Astrocyte (in vitro differentiated cells and primary cell): ENCODE data around the gene ATN1. TPM values are rescaled to one million over a fixed set of nuclear protein-coding genes. Genes with fewer than 3 reads are reported as not detected.
"Not testable (repeated sequence)": the region's sequence is repeated elsewhere in the genome, so short reads cannot be mapped to it uniquely, and the experiment has no call there.

ENCODE experiments used
- DNase-seq: peaks from one replicate; pipeline ENCODE4 v3.0.0-alpha.2; 2010; ENCODE audit warnings: low read depth
- FAIRE-seq: peaks from 2 replicates; lab custom pipeline; 2011; peaks lifted over from hg19 to GRCh38; lab: Jason Lieb, UNC
- H2AFZ ChIP-seq: 2 replicates; pipeline ENCODE4 v1.6.0; 2012; ENCODE audit warnings: low read depth, low read length, inconsistent platforms
- H3K27ac ChIP-seq: 2 replicates; pipeline ENCODE4 v1.5.1; 2011; ENCODE audit warnings: low read depth, low read length, inconsistent platforms
- H3K27me3 ChIP-seq: 2 replicates; pipeline ENCODE4 v1.6.0; 2011; ENCODE audit warnings: low read length, inconsistent platforms; ENCODE audit not compliant: insufficient read depth
- H3K36me3 ChIP-seq: 2 replicates; pipeline ENCODE4 v1.5.1; 2011; ENCODE audit warnings: low read length, inconsistent platforms; ENCODE audit not compliant: insufficient read depth
- H3K4me1 ChIP-seq: 2 replicates; pipeline ENCODE4 v1.5.1; 2011; ENCODE audit warnings: low read length, inconsistent platforms; ENCODE audit not compliant: insufficient read depth
- H3K4me2 ChIP-seq: 2 replicates; pipeline ENCODE4 v1.6.0; 2012; ENCODE audit warnings: low read length, inconsistent platforms
- H3K4me3 ChIP-seq: 2 replicates; pipeline ENCODE4 v1.5.1; 2011; ENCODE audit warnings: low read depth, mild to moderate bottlenecking, low read length, inconsistent platforms; ENCODE audit not compliant: insufficient read depth
- H3K79me2 ChIP-seq: 2 replicates; pipeline ENCODE4 v1.6.0; 2012; ENCODE audit warnings: mild to moderate bottlenecking, low read length, inconsistent platforms; ENCODE audit not compliant: insufficient read depth
- H3K9ac ChIP-seq: 2 replicates; pipeline ENCODE4 v1.6.0; 2012; ENCODE audit warnings: mild to moderate bottlenecking, low read length, inconsistent platforms
- H3K9me3 ChIP-seq: 2 replicates; pipeline ENCODE4 v1.5.1; 2012; ENCODE audit warnings: low read depth, mild to moderate bottlenecking, low read length, inconsistent platforms; ENCODE audit not compliant: insufficient read depth
- H4K20me1 ChIP-seq: 2 replicates; pipeline ENCODE4 v1.6.0; 2012; ENCODE audit warnings: low read length, inconsistent platforms; ENCODE audit not compliant: insufficient read depth
- H3K27ac Mint-ChIP-seq: one replicate; pipeline ENCODE4 v1.8.0; 2021; ENCODE audit warnings: mild to moderate bottlenecking, mixed read lengths; ENCODE audit not compliant: unreplicated experiment
- H3K27me3 Mint-ChIP-seq: one replicate; pipeline ENCODE4 v1.8.0; 2021; ENCODE audit warnings: low read depth, mixed read lengths; ENCODE audit not compliant: unreplicated experiment
- H3K36me3 Mint-ChIP-seq: one replicate; pipeline ENCODE4 v1.8.0; 2021; ENCODE audit warnings: low read depth, mixed read lengths; ENCODE audit not compliant: unreplicated experiment
- H3K4me1 Mint-ChIP-seq: one replicate; pipeline ENCODE4 v1.8.0; 2021; ENCODE audit warnings: low read depth, mixed read lengths; ENCODE audit not compliant: unreplicated experiment
- H3K4me3 Mint-ChIP-seq: one replicate; pipeline ENCODE4 v1.8.0; 2021; ENCODE audit warnings: mild to moderate bottlenecking, moderate library complexity, mixed read lengths; ENCODE audit not compliant: unreplicated experiment
- H3K9me3 Mint-ChIP-seq: one replicate; pipeline ENCODE4 v1.8.0; 2021; ENCODE audit warnings: mild to moderate bottlenecking, mixed read lengths; ENCODE audit not compliant: unreplicated experiment
- EZH2 ChIP-seq: IDR thresholded peaks from 2 replicates; pipeline ENCODE4 v1.6.1; 2012; ENCODE audit warnings: mild to moderate bottlenecking, low read length, inconsistent platforms; ENCODE audit not compliant: insufficient read depth
- total RNA-seq: library from RNA; stranded (reverse); gene quantifications from 2 replicates; pipeline ENCODE4 v1.2.1, GENCODE V29; 2021
- TF ChIP-seq, protein P1 (sequence below): IDR thresholded peaks from 2 replicates; pipeline ENCODE4 v1.5.1; 2011; ENCODE audit warnings: low read depth, mild to moderate bottlenecking, inconsistent platforms, low read length, moderate library complexity; ENCODE audit not compliant: insufficient read depth

Gene ATN1
- total RNA-seq, 1 donor from 2014 or later: 97.8 TPM

DNA sequence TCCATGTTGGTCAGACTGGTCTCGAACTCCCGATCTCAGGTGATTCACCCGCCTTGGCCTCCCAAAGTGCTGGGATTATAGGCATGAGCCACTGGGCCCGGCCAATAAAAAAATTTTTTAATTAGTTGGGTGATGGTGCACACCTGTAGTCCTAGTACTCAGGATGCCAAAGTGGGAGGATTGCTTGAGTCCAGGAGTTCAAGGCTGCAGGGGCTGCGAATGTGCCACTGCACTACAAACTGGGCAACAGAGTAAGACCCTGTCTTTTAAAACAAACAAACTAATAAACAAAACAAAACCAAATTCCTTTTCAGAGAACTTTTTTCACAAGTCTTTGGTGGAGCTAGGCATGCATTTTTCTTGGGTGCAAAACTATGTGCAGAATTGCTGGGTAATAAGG is 44.5 kb upstream of the ATN1 start:
- FAIRE-seq: no peak
- H3K9me3 Mint-ChIP-seq: no peaks in the 10 kb centered on the region

DNA sequence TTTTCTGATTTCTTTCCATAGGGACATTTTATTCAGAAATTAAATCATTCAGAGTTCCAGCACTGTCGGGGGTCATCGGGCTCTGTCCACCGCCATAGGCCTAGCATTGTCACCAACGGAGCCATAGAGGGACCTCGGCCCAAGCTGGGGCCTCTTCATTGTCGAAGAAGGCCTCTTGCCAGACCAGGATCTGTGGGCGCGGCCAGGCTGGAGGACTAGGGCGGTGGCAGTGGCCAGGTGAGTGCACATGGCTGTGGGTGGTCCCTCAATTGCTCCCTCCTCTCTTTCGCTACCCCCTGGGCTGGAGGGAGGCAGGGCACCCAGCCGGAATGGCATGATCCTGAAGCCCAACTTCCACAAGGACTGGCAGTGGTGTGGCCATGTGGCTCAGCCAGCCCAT is 44.1 kb upstream of the ATN1 start:
- no peak overlapping the region for H2AFZ ChIP-seq
- no peaks in the 10 kb centered on the region for H3K27me3 Mint-ChIP-seq
- H3K4me3 ChIP-seq: no peak overlapping the region
- H3K9me3 Mint-ChIP-seq: no peaks in the 10 kb centered on the region
- no peaks in the 10 kb centered on the region for H3K4me1 ChIP-seq
- no peaks in the 10 kb centered on the region for H4K20me1 ChIP-seq
- H3K9ac ChIP-seq: no peak overlapping the region
- no peaks in the 10 kb centered on the region for H3K36me3 ChIP-seq
- TF ChIP-seq, protein P1, sequence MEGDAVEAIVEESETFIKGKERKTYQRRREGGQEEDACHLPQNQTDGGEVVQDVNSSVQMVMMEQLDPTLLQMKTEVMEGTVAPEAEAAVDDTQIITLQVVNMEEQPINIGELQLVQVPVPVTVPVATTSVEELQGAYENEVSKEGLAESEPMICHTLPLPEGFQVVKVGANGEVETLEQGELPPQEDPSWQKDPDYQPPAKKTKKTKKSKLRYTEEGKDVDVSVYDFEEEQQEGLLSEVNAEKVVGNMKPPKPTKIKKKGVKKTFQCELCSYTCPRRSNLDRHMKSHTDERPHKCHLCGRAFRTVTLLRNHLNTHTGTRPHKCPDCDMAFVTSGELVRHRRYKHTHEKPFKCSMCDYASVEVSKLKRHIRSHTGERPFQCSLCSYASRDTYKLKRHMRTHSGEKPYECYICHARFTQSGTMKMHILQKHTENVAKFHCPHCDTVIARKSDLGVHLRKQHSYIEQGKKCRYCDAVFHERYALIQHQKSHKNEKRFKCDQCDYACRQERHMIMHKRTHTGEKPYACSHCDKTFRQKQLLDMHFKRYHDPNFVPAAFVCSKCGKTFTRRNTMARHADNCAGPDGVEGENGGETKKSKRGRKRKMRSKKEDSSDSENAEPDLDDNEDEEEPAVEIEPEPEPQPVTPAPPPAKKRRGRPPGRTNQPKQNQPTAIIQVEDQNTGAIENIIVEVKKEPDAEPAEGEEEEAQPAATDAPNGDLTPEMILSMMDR: no peak
- TF ChIP-seq EZH2: no peak
- H3K36me3 Mint-ChIP-seq: peaks cover 10% of the 10 kb centered on the region
- H3K4me3 Mint-ChIP-seq: no peak overlapping the region
- H3K4me2 ChIP-seq: no peak overlapping the region
- no peak for FAIRE-seq
- H3K27ac Mint-ChIP-seq: no peak overlapping the region
- no peaks in the 10 kb centered on the region for H3K9me3 ChIP-seq
- H3K79me2 ChIP-seq: no peaks in the 10 kb centered on the region
- no peaks in the 10 kb centered on the region for H3K27me3 ChIP-seq
- DNase-seq: no peak
- peaks cover 2% of the 10 kb centered on the region for H3K4me1 Mint-ChIP-seq
- no peak overlapping the region for H3K27ac ChIP-seq

More for the DNA sequence above, 44.5 kb upstream of the ATN1 start:
- no peak overlapping the region for H3K27ac ChIP-seq
- Mint-ChIP-seq H3K4me3 (no peak overlapping the region), H3K27ac (peak overlapping the region; percentile 18), H3K4me1 (peaks cover 2% of the 10 kb centered on the region), H3K27me3 (no peaks in the 10 kb centered on the region), H3K36me3 (peaks cover 7% of the 10 kb centered on the region)
- H3K4me2 ChIP-seq: no peak overlapping the region
- DNase-seq: no peak
- no peak overlapping the region for H2AFZ ChIP-seq
- H3K4me1 ChIP-seq: no peaks in the 10 kb centered on the region
- H3K4me3 ChIP-seq: no peak overlapping the region
- H3K9me3 ChIP-seq: no peaks in the 10 kb centered on the region
- no peaks in the 10 kb centered on the region for H3K36me3 ChIP-seq
- no peak overlapping the region for H3K9ac ChIP-seq
- TF ChIP-seq, protein P1: no peak
- no peak for TF ChIP-seq EZH2
- no peaks in the 10 kb centered on the region for H4K20me1 ChIP-seq
- H3K27me3 ChIP-seq: no peaks in the 10 kb centered on the region
- H3K79me2 ChIP-seq: no peaks in the 10 kb centered on the region

DNA sequence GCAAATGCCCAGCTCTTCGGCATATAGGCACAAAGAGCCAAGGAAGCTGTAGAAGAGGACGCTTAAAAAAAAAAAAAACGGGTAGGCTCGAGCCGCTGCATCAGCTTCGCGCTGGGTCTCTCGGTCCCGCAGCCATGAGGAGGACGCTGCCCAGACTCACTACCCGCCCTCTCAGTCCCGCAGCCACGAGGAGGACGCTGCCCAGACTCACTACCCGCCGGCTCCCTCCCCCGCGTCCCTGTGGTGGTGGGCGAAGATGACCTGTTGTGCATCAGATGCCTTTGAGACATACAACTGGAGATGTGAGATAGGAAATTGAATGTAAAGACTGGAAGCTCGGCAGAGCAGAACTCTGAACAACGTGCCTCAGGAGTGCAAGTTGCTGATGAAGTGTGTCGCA is 43.2 kb upstream of the ATN1 start:
- FAIRE-seq: no peak
- Mint-ChIP-seq H3K36me3 (peaks cover 10% of the 10 kb centered on the region), H3K4me3 (no peak overlapping the region), H3K9me3 (no peaks in the 10 kb centered on the region), H3K27me3 (no peaks in the 10 kb centered on the region), H3K27ac (no peak overlapping the region), H3K4me1 (peaks cover 2% of the 10 kb centered on the region)
- DNase-seq: no peak
- TF ChIP-seq, protein P1: no peak
- no peak for TF ChIP-seq EZH2
- Histone ChIP-seq H3K27me3 (no peaks in the 10 kb centered on the region), H3K27ac (no peak overlapping the region), H3K4me3 (no peak overlapping the region), H3K4me2 (no peak overlapping the region), H3K36me3 (no peaks in the 10 kb centered on the region), H4K20me1 (no peaks in the 10 kb centered on the region), H3K4me1 (no peaks in the 10 kb centered on the region), H3K79me2 (no peaks in the 10 kb centered on the region), H3K9me3 (no peaks in the 10 kb centered on the region), H2AFZ (no peak overlapping the region), H3K9ac (no peak overlapping the region)

DNA sequence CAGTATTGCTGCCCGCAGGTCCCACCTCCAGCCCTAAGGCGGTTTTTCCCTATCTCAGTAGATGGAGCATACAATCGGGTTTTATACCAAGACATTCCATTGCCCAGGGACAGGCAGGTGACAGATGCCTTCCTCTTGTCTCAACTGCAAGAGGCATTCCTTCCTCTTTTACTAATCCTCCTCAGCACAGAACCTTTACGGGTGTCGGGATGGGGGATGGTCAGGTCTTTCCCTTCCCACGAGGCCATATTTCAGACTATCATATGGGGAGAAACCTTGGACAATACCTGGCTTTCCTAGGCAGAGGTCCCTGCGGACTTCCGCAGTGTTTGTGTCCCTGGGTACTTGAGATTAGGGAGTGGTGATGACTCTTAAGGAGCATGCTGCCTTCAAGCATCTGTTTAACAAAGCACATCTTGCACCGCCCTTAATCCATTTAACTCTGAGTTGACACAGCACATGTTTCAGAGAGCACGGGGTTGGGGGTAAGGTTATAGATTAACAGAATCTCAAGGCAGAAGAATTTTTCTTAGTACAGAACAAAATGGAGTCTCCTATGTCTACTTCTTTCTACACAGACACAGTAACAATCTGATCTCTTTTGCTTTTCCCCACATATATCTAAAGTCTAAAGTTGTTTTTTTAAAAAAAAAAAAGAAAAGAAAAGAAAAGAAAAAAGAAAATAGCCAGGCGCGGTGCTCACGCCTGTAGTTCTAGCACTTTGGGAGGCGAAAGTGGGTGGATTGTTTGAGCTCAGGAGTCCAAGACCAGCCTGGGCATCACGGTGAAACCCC is 41.4 kb upstream of the ATN1 start:
- H3K4me3 ChIP-seq, H3K4me1 Mint-ChIP-seq, H3K27me3 Mint-ChIP-seq, H3K27me3 ChIP-seq, H3K36me3 Mint-ChIP-seq, H3K9me3 ChIP-seq, H3K9ac ChIP-seq, H3K27ac Mint-ChIP-seq, H3K4me1 ChIP-seq, H3K36me3 ChIP-seq, H2AFZ ChIP-seq, FAIRE-seq, H3K27ac ChIP-seq, DNase-seq, H4K20me1 ChIP-seq, H3K9me3 Mint-ChIP-seq, H3K79me2 ChIP-seq, H3K4me2 ChIP-seq: not testable (repeated sequence)
- peak overlapping the region; percentile 14 for H3K4me3 Mint-ChIP-seq
